ENCODE data around the gene LMTK2. TPM values are rescaled to one million over a fixed set of nuclear protein-coding genes. Genes with fewer than 3 reads are reported as not detected.
A peak's percentile ranks its signal among the peaks of the same experiment; 100 is the strongest.

Gene LMTK2
- total and polyA plus RNA-seq, 2 donors: 6.8 to 12.4 TPM

- Histone ChIP-seq H3K27ac (ENCODE audit: low read depth) (peak overlapping the region; percentile 67), H3K36me3 (ENCODE audit: insufficient read depth) (no peaks in the 10 kb centered on the region), H3K4me3 (ENCODE audit: low read depth, low read length) (no peak overlapping the region), H3K4me1 (ENCODE audit: insufficient read depth) (no peaks in the 10 kb centered on the region)
- 75% methylated on average over 4 of the region's 4 CpGs for WGBS
- no peak for DNase-seq (ENCODE audit: extremely low spot score)
Observed at GRCh38 chr7:98085674-98086073, 21.0 kb upstream of the LMTK2 start.

DNA sequence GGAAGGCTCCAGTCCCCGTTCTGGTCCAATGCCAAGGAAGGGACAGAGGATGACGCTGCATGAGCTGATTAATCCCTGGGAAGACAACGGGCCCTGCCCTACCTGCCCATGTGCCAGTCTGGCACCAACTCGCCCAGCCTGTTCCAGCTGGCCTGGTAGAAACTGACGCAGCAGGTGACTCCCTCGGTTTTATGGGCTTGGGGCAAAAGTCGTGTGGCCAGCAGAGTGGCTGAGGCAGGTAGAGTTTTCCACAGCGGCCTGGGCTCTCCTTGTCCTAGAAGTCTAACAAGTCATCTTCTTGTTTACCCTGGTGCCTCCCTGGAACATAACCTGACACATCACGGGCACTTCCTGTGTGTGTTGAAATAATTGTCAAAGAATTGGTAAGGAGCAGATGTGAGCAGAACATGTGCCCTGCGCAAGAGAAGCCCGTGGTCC is 20.4 kb upstream of the LMTK2 start:
- WGBS: 73% methylated on average over 11 of the region's 11 CpGs
- Histone ChIP-seq H3K4me1 (ENCODE audit: insufficient read depth) (no peaks in the 10 kb centered on the region), H3K27ac (ENCODE audit: low read depth) (peak overlapping the region; percentile 67), H3K36me3 (ENCODE audit: insufficient read depth) (no peaks in the 10 kb centered on the region), H3K4me3 (ENCODE audit: low read depth, low read length) (no peak overlapping the region)
- DNase-seq (ENCODE audit: extremely low spot score): no peak

DNA sequence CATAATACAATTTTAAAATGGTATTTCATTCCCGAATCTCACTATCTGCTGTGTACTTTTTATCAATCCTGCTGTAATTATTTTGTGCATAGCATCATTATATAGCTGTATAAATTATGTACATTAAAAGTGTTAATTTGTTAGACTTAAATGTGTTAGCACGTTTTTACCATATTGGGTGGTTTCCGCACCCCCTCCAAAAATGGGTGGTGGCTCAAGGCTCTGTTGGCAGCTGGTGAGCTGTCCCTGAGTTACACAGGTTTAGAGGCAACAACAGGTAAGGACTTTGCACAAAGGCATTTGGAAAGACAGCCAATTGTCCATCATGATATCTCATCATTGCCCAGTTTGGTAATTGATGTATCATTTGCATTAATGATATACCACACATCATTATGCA is 18.6 kb upstream of the LMTK2 start:
- Histone ChIP-seq H3K4me1 (ENCODE audit: insufficient read depth) (no peaks in the 10 kb centered on the region), H3K36me3 (ENCODE audit: insufficient read depth) (no peaks in the 10 kb centered on the region), H3K4me3 (ENCODE audit: low read depth, low read length) (no peak overlapping the region), H3K27ac (ENCODE audit: low read depth) (no peak overlapping the region)
- DNase-seq (ENCODE audit: extremely low spot score): no peak
- WGBS: 87% methylated on average over 3 of the region's 3 CpGs

DNA sequence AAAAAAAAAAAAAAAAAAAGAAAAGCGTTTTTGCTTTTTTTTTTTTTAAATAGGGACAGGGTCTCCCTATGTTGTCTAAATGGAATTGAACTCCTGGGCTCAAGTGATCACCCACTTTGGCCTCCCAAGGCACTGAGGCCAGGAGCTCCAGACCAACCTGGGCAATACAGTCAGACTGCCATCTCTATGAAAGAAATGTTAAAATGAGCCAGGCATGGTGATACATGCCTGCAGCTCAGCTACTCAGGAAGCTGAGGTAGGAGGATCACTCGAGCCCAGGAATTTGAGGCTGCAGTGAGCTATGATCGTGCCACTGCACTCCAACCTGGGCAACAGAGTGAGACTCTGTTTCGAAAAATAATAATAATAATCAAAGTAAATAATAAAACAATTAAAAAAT is 16.5 kb upstream of the LMTK2 start:
- 74% methylated on average over 4 of the region's 4 CpGs for WGBS

DNA sequence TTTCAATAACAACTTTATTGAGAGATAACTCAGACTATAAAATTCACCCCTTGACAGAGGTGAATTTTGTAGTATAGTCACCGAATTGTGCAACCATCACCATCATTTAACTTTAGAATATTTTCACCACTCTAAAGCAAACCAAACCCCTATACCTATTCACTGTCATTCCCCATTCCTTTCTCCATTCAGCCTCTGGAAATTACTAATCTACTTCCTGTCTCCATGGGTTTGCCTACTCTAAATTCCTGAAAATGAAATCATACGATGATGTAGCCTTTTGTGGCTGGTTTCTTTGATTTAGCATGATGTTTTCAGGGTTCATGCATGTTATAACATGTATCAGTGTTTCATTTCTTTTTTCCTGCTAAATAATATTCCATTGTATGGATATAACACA is 15.6 kb upstream of the LMTK2 start:
- no peak overlapping the region for H3K27ac ChIP-seq (ENCODE audit: low read depth)
- no peak for DNase-seq (ENCODE audit: extremely low spot score)
- WGBS: 78% methylated on average over 2 of the region's 2 CpGs
- no peaks in the 10 kb centered on the region for H3K36me3 ChIP-seq (ENCODE audit: insufficient read depth)
- H3K4me1 ChIP-seq (ENCODE audit: insufficient read depth): no peaks in the 10 kb centered on the region
- no peak overlapping the region for H3K4me3 ChIP-seq (ENCODE audit: low read depth, low read length)

More for the DNA sequence above, 16.5 kb upstream of the LMTK2 start:
- DNase-seq (ENCODE audit: extremely low spot score): no peak
- Histone ChIP-seq H3K4me3 (ENCODE audit: low read depth, low read length) (no peak overlapping the region), H3K36me3 (ENCODE audit: insufficient read depth) (no peaks in the 10 kb centered on the region), H3K27ac (ENCODE audit: low read depth) (no peak overlapping the region), H3K4me1 (ENCODE audit: insufficient read depth) (no peaks in the 10 kb centered on the region)

GRCh38 chr7:98091523-98091922 is 15.1 kb upstream of the LMTK2 start:
- WGBS: 85% methylated on average over 3 of the region's 3 CpGs
- no peaks in the 10 kb centered on the region for H3K36me3 ChIP-seq (ENCODE audit: insufficient read depth)
- H3K27ac ChIP-seq (ENCODE audit: low read depth): no peak overlapping the region
- H3K4me3 ChIP-seq (ENCODE audit: low read depth, low read length): no peak overlapping the region
- DNase-seq (ENCODE audit: extremely low spot score): no peak
- no peaks in the 10 kb centered on the region for H3K4me1 ChIP-seq (ENCODE audit: insufficient read depth)

DNA sequence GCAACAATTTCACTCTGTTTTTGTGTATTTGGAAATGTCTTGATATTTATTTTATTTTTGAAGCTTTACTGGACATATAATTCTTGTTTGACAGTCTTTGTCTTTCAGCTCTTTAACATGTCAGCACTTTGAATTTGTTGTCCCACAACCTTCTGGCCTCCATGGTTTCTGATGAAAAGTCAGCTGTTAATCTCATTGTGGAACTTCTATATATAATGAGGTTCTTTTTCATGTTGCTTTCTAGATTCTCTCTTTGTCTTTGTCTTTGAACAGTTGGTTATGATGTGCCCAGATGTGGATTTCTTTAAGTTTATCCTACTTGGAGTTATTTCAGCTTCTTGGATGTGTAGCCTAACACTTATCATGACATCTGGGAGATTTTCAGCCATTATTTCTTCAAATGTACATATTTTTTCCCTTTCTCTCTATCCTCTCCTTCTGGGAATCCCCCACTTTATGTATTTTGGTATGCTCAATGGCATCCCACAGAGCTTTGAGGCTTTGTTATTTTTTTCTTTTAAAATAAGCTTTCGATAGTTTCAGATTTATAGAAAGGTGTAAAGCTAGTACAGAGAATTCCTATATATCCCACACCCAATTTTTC is 9.5 kb upstream of the LMTK2 start:
- WGBS: 93% methylated on average over 1 of the region's 1 CpG
- no peak for DNase-seq (ENCODE audit: extremely low spot score)
- no peak overlapping the region for H3K27ac ChIP-seq (ENCODE audit: low read depth)
- H3K36me3 ChIP-seq (ENCODE audit: insufficient read depth): no peaks in the 10 kb centered on the region
- H3K4me1 ChIP-seq (ENCODE audit: insufficient read depth): no peaks in the 10 kb centered on the region
- no peak overlapping the region for H3K4me3 ChIP-seq (ENCODE audit: low read depth, low read length)

DNA sequence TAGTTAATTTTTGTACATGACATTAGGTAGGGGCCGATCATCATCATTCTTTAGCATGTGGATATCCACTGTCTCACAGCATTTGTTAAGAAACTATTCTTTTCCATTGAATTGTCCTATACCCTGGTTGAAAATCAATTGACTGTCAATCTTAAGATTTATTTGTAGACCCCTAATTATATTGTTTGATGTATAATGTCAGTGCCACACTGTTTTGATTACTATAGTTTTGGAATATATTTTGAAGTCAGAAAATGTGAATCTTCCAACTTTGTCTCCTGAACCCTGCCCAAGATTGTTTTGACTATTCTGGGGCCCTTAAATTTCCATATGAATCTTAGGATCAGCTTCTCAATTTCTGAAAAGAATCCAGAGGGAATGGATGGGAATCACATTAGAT is 6.6 kb upstream of the LMTK2 start:
- 83% methylated on average over 1 of the region's 1 CpG for WGBS
- Histone ChIP-seq H3K4me1 (ENCODE audit: insufficient read depth) (no peaks in the 10 kb centered on the region), H3K4me3 (ENCODE audit: low read depth, low read length) (no peak overlapping the region), H3K27ac (ENCODE audit: low read depth) (no peak overlapping the region), H3K36me3 (ENCODE audit: insufficient read depth) (no peaks in the 10 kb centered on the region)
- no peak for DNase-seq (ENCODE audit: extremely low spot score)

GRCh38 chr7:98102170-98102569 is 4.5 kb upstream of the LMTK2 start:
- H3K27ac ChIP-seq (ENCODE audit: low read depth): no peak overlapping the region
- H3K4me3 ChIP-seq (ENCODE audit: low read depth, low read length): no peak overlapping the region
- no peaks in the 10 kb centered on the region for H3K4me1 ChIP-seq (ENCODE audit: insufficient read depth)
- no peak for DNase-seq (ENCODE audit: extremely low spot score)
- H3K36me3 ChIP-seq (ENCODE audit: insufficient read depth): no peaks in the 10 kb centered on the region
- 64% methylated on average over 1 of the region's 1 CpG for WGBS

- 71% methylated on average over 6 of the region's 6 CpGs for WGBS
- Histone ChIP-seq H3K36me3 (ENCODE audit: insufficient read depth) (no peaks in the 10 kb centered on the region), H3K4me1 (ENCODE audit: insufficient read depth) (no peaks in the 10 kb centered on the region), H3K4me3 (ENCODE audit: low read depth, low read length) (no peak overlapping the region), H3K27ac (ENCODE audit: low read depth) (no peak overlapping the region)
- no peak for DNase-seq (ENCODE audit: extremely low spot score)
Observed at GRCh38 chr7:98105942-98106544, 619 bp upstream of the LMTK2 start.

DNA sequence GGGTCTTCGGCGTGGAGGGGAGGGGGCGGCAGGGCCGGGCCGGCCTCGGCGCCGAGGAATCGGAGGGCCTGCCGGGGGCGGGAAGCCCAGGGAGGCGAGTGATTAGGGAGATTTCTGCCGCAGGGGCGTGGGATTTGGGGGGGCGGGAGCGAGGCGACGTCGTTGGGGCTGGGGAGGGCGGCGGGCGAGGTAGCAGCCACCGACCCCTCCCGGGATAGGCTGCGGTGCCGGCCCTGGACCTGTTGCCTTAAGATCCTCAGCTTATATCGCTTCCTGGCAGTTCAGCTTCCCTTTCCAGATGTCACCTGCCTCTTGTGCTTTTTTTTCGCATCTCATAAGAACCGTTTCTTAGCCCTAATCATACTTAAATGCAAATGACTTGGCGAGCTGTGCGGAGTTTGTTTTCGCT is 655 bp downstream of the LMTK2 start:
- DNase-seq (ENCODE audit: extremely low spot score): no peak
- peak overlapping the region; percentile 93 for H3K4me3 ChIP-seq (ENCODE audit: low read depth, low read length)
- H3K4me1 ChIP-seq (ENCODE audit: insufficient read depth): no peaks in the 10 kb centered on the region
- no peak overlapping the region for H3K27ac ChIP-seq (ENCODE audit: low read depth)
- H3K36me3 ChIP-seq (ENCODE audit: insufficient read depth): no peaks in the 10 kb centered on the region
- WGBS: under 1% methylated on average over 32 of the region's 32 CpGs

DNA sequence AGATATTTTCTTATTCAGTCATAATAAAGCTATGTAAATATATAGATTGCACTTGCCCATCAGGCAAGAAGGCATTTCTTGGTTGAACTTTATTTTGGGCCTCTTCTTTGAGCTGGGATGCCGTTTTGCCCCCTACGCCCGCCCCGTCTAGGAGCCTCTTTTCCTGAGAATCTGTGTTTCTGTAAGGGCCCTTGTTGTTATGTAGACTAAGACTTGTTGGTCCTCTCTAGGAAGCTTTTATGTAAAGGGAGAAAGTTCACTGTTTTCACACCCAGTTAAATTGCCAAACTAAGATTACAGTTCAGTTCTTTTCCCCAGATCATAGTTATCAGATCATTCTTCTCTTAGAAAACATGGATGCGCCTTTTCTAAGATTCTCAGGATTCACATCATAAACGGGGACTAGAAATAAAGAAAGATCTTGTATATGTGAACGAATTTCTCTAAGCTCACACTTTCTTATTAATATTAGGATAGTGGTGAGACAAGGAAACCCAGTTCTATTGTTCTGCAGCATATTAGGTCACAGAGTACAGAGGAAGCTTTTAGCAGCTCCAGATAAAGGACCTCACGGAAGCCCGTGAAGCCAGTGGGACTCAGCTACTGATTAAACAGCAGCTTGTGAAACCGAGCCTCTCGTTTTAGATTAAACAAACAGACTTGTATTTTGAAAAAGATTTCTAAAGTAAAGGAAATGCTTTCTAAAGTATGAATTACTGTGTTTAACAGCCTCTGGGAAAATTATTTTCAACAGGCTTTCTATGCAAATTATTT is 3.8 kb downstream of the LMTK2 start:
- no peak overlapping the region for H3K27ac ChIP-seq (ENCODE audit: low read depth)
- WGBS: 58% methylated on average over 11 of the region's 11 CpGs
- DNase-seq (ENCODE audit: extremely low spot score): no peak

GRCh38 chr7:98112077-98112476 is 5.4 kb downstream of the LMTK2 start:
- H3K4me1 ChIP-seq (ENCODE audit: insufficient read depth): no peaks in the 10 kb centered on the region
- WGBS: 84% methylated on average over 4 of the region's 4 CpGs
- no peak overlapping the region for H3K4me3 ChIP-seq (ENCODE audit: low read depth, low read length)
- no peak for DNase-seq (ENCODE audit: extremely low spot score)
- H3K27ac ChIP-seq (ENCODE audit: low read depth): no peak overlapping the region
- H3K36me3 ChIP-seq (ENCODE audit: insufficient read depth): no peaks in the 10 kb centered on the region

More for the DNA sequence above, 3.8 kb downstream of the LMTK2 start:
- Histone ChIP-seq H3K36me3 (ENCODE audit: insufficient read depth) (no peaks in the 10 kb centered on the region), H3K4me3 (ENCODE audit: low read depth, low read length) (no peak overlapping the region), H3K4me1 (ENCODE audit: insufficient read depth) (no peaks in the 10 kb centered on the region)

Data from urinary bladder (tissue), 4 donors.